A549 (cell line): ENCODE measurements around the gene ZSWIM5.

ENCODE experiments used
- EP300 ChIP-seq, 2 experiments: fragments of >200 bp; sonication (Bioruptor Twin); formaldehyde crosslinking; IDR thresholded peaks; 2 replicates in 1 of 2; 3 replicates in 1 of 2; pipeline ENCODE4 v1.6.1; 2016 to 2017
- JUNB ChIP-seq: fragments of >200 bp; sonication (Bioruptor Twin); formaldehyde crosslinking; IDR thresholded peaks from 2 replicates; pipeline ENCODE4 v1.6.1; 2016
- MYC ChIP-seq: IDR thresholded peaks from 2 replicates; pipeline ENCODE4 v1.6.1; 2012; ENCODE audit warnings: mild to moderate bottlenecking, inconsistent platforms, low read length, improper control_type of control experiment, borderline replicate concordance
- POLR2A ChIP-seq: IDR thresholded peaks from 2 replicates; pipeline ENCODE4 v1.6.1; 2012; ENCODE audit warnings: mild to moderate bottlenecking, low read length
- RARB ChIP-seq: fragments of 250-450 bp; sonication (Bioruptor Pico); IDR thresholded peaks from 2 replicates; pipeline ENCODE4 v1.8.0; 2021; ENCODE audit warnings: mild to moderate bottlenecking, moderate library complexity
- TF ChIP-seq, protein P1 (sequence below): IDR thresholded peaks from 2 replicates; pipeline ENCODE4 v1.6.1; 2012
- TF ChIP-seq, protein P2 (sequence below): fragments of >200 bp; sonication (Bioruptor Twin); formaldehyde crosslinking; IDR thresholded peaks from 3 replicates; pipeline ENCODE4 v1.5.1; 2016
- TF ChIP-seq, protein P3 (sequence below): IDR thresholded peaks from 2 replicates; pipeline ENCODE4 v1.6.1; 2012

DNA sequence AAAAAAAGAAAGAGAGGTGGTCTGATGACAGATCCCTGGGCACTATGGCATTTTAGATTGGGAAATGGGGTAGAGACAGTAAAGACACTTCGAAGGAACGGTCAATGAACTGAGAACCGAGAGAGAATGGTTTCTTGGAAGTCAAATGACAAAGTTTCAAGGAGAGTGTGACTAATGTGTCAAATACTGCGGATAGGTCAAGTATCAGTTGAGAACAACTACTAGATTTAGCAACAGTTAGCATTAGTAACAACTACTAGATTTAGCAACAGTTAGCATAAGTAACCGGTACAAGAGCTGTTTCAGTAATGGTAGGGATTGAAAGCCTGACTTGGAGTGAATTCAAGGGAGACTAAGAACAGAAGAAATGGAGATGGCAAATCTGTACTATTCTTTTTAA, 159.4 kb downstream of the ZSWIM5 start:
- TF ChIP-seq, protein P1, sequence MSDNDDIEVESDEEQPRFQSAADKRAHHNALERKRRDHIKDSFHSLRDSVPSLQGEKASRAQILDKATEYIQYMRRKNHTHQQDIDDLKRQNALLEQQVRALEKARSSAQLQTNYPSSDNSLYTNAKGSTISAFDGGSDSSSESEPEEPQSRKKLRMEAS: no peak
- TF ChIP-seq, protein P2, sequence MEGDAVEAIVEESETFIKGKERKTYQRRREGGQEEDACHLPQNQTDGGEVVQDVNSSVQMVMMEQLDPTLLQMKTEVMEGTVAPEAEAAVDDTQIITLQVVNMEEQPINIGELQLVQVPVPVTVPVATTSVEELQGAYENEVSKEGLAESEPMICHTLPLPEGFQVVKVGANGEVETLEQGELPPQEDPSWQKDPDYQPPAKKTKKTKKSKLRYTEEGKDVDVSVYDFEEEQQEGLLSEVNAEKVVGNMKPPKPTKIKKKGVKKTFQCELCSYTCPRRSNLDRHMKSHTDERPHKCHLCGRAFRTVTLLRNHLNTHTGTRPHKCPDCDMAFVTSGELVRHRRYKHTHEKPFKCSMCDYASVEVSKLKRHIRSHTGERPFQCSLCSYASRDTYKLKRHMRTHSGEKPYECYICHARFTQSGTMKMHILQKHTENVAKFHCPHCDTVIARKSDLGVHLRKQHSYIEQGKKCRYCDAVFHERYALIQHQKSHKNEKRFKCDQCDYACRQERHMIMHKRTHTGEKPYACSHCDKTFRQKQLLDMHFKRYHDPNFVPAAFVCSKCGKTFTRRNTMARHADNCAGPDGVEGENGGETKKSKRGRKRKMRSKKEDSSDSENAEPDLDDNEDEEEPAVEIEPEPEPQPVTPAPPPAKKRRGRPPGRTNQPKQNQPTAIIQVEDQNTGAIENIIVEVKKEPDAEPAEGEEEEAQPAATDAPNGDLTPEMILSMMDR: no peak
- TF ChIP-seq EP300 (IDR thresholded peaks at IDR 0.05): no peak
- no peak for TF ChIP-seq JUNB
- TF ChIP-seq POLR2A: no peak
- TF ChIP-seq, protein P3, sequence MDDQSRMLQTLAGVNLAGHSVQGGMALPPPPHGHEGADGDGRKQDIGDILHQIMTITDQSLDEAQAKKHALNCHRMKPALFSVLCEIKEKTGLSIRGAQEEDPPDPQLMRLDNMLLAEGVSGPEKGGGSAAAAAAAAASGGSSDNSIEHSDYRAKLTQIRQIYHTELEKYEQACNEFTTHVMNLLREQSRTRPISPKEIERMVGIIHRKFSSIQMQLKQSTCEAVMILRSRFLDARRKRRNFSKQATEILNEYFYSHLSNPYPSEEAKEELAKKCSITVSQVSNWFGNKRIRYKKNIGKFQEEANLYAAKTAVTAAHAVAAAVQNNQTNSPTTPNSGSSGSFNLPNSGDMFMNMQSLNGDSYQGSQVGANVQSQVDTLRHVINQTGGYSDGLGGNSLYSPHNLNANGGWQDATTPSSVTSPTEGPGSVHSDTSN: no peak
- no peak for TF ChIP-seq MYC
- TF ChIP-seq RARB: no peak
